Neural progenitor cell (in vitro differentiated cells): ENCODE measurements around the gene OR10A6. TPM values are rescaled to one million over a fixed set of nuclear protein-coding genes. Genes with fewer than 3 reads are reported as not detected.

Experiments
- DNase-seq: peaks from one replicate; pipeline ENCODE4 v3.0.0-alpha.2; 2016; ENCODE audit warnings: low spot score
- H2AFZ ChIP-seq: fragments of 200-600 bp; sonication (generic); replicated peaks from 2 replicates; pipeline ENCODE4 v1.6.1; 2016; ENCODE audit warnings: antibody characterized with exemption
- H3F3A ChIP-seq: fragments of 200-600 bp; sonication (generic); 2 replicates; pipeline ENCODE4 v1.6.1; 2016; ENCODE audit warnings: antibody characterized with exemption, low read depth
- H3K27ac ChIP-seq: fragments of 200-600 bp; sonication (generic); 2 replicates; pipeline ENCODE4 v1.5.1; 2016; ENCODE audit warnings: mild to moderate bottlenecking
- H3K27me3 ChIP-seq: fragments of 200-600 bp; sonication (generic); 2 replicates; pipeline ENCODE4 v1.6.1; 2016; ENCODE audit warnings: mild to moderate bottlenecking, moderate library complexity
- H3K36me3 ChIP-seq: fragments of 200-600 bp; sonication (generic); 2 replicates; pipeline ENCODE4 v1.5.1; 2016
- H3K4me1 ChIP-seq: fragments of 200-600 bp; sonication (generic); 2 replicates; pipeline ENCODE4 v1.6.1; 2016; ENCODE audit warnings: mixed run types
- H3K4me2 ChIP-seq: fragments of 200-600 bp; sonication (generic); 2 replicates; pipeline ENCODE4 v1.6.1; 2016
- H3K4me3 ChIP-seq: fragments of 200-600 bp; sonication (generic); 2 replicates; pipeline ENCODE4 v1.5.1; 2016
- H3K79me2 ChIP-seq: fragments of 200-600 bp; sonication (generic); 2 replicates; pipeline ENCODE4 v1.6.1; 2016; ENCODE audit warnings: low read depth
- H3K9ac ChIP-seq: fragments of 200-600 bp; sonication (generic); 2 replicates; pipeline ENCODE4 v1.6.1; 2016
- H3K9me3 ChIP-seq: fragments of 200-600 bp; sonication (generic); 2 replicates; pipeline ENCODE4 v1.5.1; 2016; ENCODE audit warnings: low read depth
- H4K20me1 ChIP-seq: fragments of 200-600 bp; sonication (generic); 2 replicates; pipeline ENCODE4 v1.6.1; 2016; ENCODE audit warnings: low read depth
- H3K27ac Mint-ChIP-seq: 3 replicates; pipeline ENCODE4 v1.8.0; 2021; ENCODE audit warnings: mixed read lengths
- H3K27me3 Mint-ChIP-seq: 2 replicates; pipeline ENCODE4 v1.8.0; 2022; ENCODE audit warnings: low read depth, mild to moderate bottlenecking, inconsistent platforms, moderate library complexity, mixed read lengths; ENCODE audit not compliant: insufficient read depth
- H3K36me3 Mint-ChIP-seq: 3 replicates; pipeline ENCODE4 v1.8.0; 2021; ENCODE audit warnings: mixed read lengths
- H3K4me1 Mint-ChIP-seq: 3 replicates; pipeline ENCODE4 v1.8.0; 2021; ENCODE audit warnings: mixed read lengths
- H3K4me3 Mint-ChIP-seq: 3 replicates; pipeline ENCODE4 v1.8.0; 2021; ENCODE audit warnings: mild to moderate bottlenecking, moderate library complexity, mixed read lengths
- H3K9me3 Mint-ChIP-seq: 3 replicates; pipeline ENCODE4 v1.8.0; 2020; ENCODE audit warnings: mixed read lengths
- EZH2 ChIP-seq: fragments of 200-600 bp; sonication (generic); IDR thresholded peaks from 2 replicates; pipeline ENCODE4 v1.6.1; 2017; ENCODE audit warnings: antibody characterized with exemption, mild to moderate bottlenecking, moderate library complexity
- EZH2phosphoT487 ChIP-seq: fragments of 200-600 bp; sonication (generic); IDR thresholded peaks from 2 replicates; pipeline ENCODE4 v1.6.1; 2017; ENCODE audit warnings: antibody characterized with exemption
- total RNA-seq: library from RNA; depleted of rRNA; stranded (reverse); fragments of >200 nt; gene quantifications from 2 replicates; pipeline ENCODE4 v1.2.3, GENCODE V29; 2015; ENCODE audit warnings: low replicate concordance
- TF ChIP-seq, protein P1 (sequence below): fragments of 200-600 bp; sonication (generic); IDR thresholded peaks from 2 replicates; pipeline ENCODE4 v1.5.1; 2017; ENCODE audit warnings: antibody characterized with exemption, mild to moderate bottlenecking

OR10A6 gene
- total RNA-seq, 1 donor from 2014 or later: not detected

GRCh38 chr11:7964873-7965272 lies 33.8 kb upstream of the OR10A6 start:
- Histone ChIP-seq H3F3A (no peaks in the 10 kb centered on the region), H3K36me3 (no peaks in the 10 kb centered on the region), H3K79me2 (no peaks in the 10 kb centered on the region), H4K20me1 (no peaks in the 10 kb centered on the region), H3K9ac (no peak overlapping the region), H3K4me3 (no peak overlapping the region), H3K4me1 (no peaks in the 10 kb centered on the region), H3K9me3 (no peaks in the 10 kb centered on the region), H2AFZ (peak overlapping the region; percentile 2), H3K4me2 (no peak overlapping the region), H3K27me3 (no peaks in the 10 kb centered on the region), H3K27ac (no peak overlapping the region)
- no peaks in the 10 kb centered on the region for H3K36me3 Mint-ChIP-seq
- H3K27me3 Mint-ChIP-seq: no peaks in the 10 kb centered on the region
- H3K27ac Mint-ChIP-seq: no peak overlapping the region
- H3K9me3 Mint-ChIP-seq: peaks cover 4% of the 10 kb centered on the region
- TF ChIP-seq, protein P1, sequence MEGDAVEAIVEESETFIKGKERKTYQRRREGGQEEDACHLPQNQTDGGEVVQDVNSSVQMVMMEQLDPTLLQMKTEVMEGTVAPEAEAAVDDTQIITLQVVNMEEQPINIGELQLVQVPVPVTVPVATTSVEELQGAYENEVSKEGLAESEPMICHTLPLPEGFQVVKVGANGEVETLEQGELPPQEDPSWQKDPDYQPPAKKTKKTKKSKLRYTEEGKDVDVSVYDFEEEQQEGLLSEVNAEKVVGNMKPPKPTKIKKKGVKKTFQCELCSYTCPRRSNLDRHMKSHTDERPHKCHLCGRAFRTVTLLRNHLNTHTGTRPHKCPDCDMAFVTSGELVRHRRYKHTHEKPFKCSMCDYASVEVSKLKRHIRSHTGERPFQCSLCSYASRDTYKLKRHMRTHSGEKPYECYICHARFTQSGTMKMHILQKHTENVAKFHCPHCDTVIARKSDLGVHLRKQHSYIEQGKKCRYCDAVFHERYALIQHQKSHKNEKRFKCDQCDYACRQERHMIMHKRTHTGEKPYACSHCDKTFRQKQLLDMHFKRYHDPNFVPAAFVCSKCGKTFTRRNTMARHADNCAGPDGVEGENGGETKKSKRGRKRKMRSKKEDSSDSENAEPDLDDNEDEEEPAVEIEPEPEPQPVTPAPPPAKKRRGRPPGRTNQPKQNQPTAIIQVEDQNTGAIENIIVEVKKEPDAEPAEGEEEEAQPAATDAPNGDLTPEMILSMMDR: no peak
- TF ChIP-seq EZH2 (no peak), EZH2phosphoT487 (no peak)
- H3K4me3 Mint-ChIP-seq: no peak overlapping the region
- H3K4me1 Mint-ChIP-seq: no peaks in the 10 kb centered on the region
- DNase-seq: no peak

DNA sequence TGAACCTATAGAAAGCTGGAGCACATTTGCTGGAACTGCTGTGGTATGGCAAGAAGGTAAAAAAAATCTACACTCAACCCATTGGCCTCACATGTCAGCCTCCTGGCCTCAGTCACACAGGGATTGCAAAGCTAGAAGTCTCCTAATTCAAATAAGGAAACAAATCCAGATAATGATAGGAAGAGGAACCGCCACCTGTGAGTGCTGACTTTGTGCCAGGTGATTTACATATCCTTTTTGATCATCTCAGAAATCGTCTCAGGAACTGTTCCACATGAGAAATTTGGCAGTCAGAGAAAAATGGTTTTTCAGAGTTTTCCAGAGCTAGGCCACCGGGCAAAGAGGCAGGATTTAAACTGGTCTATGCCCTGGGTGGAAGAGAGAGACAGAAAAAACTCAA lies 33.2 kb upstream of the OR10A6 start:
- no peaks in the 10 kb centered on the region for H4K20me1 ChIP-seq
- H3K9ac ChIP-seq: no peak overlapping the region
- H3K36me3 ChIP-seq: no peaks in the 10 kb centered on the region
- Mint-ChIP-seq H3K4me1 (no peaks in the 10 kb centered on the region), H3K27ac (no peak overlapping the region), H3K36me3 (no peaks in the 10 kb centered on the region), H3K4me3 (no peak overlapping the region), H3K27me3 (no peaks in the 10 kb centered on the region), H3K9me3 (peaks cover 4% of the 10 kb centered on the region)
- no peaks in the 10 kb centered on the region for H3K27me3 ChIP-seq
- no peaks in the 10 kb centered on the region for H3K79me2 ChIP-seq
- no peak for TF ChIP-seq EZH2
- no peak for TF ChIP-seq EZH2phosphoT487
- TF ChIP-seq, protein P1: no peak
- DNase-seq: no peak
- no peaks in the 10 kb centered on the region for H3K9me3 ChIP-seq
- no peak overlapping the region for H3K4me2 ChIP-seq
- no peak overlapping the region for H3K4me3 ChIP-seq
- no peaks in the 10 kb centered on the region for H3F3A ChIP-seq
- no peaks in the 10 kb centered on the region for H3K4me1 ChIP-seq
- no peak overlapping the region for H2AFZ ChIP-seq
- H3K27ac ChIP-seq: no peak overlapping the region

- Mint-ChIP-seq H3K36me3 (no peaks in the 10 kb centered on the region), H3K4me3 (no peak overlapping the region), H3K27ac (no peak overlapping the region), H3K27me3 (no peaks in the 10 kb centered on the region), H3K4me1 (no peaks in the 10 kb centered on the region), H3K9me3 (no peaks in the 10 kb centered on the region)
- Histone ChIP-seq H3K27me3 (no peaks in the 10 kb centered on the region), H4K20me1 (no peaks in the 10 kb centered on the region), H2AFZ (no peak overlapping the region), H3K9ac (no peak overlapping the region), H3K4me2 (no peak overlapping the region), H3K4me1 (no peaks in the 10 kb centered on the region), H3K9me3 (peaks cover 6% of the 10 kb centered on the region), H3K36me3 (no peaks in the 10 kb centered on the region), H3F3A (no peaks in the 10 kb centered on the region), H3K27ac (no peak overlapping the region), H3K79me2 (no peaks in the 10 kb centered on the region), H3K4me3 (no peak overlapping the region)
- no peak for DNase-seq
- TF ChIP-seq, protein P1: no peak
- TF ChIP-seq EZH2phosphoT487 (no peak), EZH2 (no peak)
Measured at GRCh38 chr11:7955191-7955590, 24.1 kb upstream of the OR10A6 start.

GRCh38 chr11:7949934-7950333 lies 18.9 kb upstream of the OR10A6 start:
- no peak for TF ChIP-seq EZH2phosphoT487
- no peak for TF ChIP-seq EZH2
- TF ChIP-seq, protein P1: no peak
- Mint-ChIP-seq H3K9me3 (no peaks in the 10 kb centered on the region), H3K4me1 (no peaks in the 10 kb centered on the region), H3K36me3 (no peaks in the 10 kb centered on the region), H3K4me3 (no peak overlapping the region), H3K27me3 (no peaks in the 10 kb centered on the region), H3K27ac (no peak overlapping the region)
- no peak overlapping the region for H3K9ac ChIP-seq
- H3K27ac ChIP-seq: no peak overlapping the region
- DNase-seq: no peak
- no peak overlapping the region for H3K4me2 ChIP-seq
- no peaks in the 10 kb centered on the region for H4K20me1 ChIP-seq
- H3K9me3 ChIP-seq: no peaks in the 10 kb centered on the region
- H3K79me2 ChIP-seq: no peaks in the 10 kb centered on the region
- no peaks in the 10 kb centered on the region for H3K36me3 ChIP-seq
- no peaks in the 10 kb centered on the region for H3K27me3 ChIP-seq
- H3K4me3 ChIP-seq: no peak overlapping the region
- H2AFZ ChIP-seq: no peak overlapping the region
- H3K4me1 ChIP-seq: no peaks in the 10 kb centered on the region
- H3F3A ChIP-seq: no peaks in the 10 kb centered on the region
